NCI-H510A treated with DMSO at 0.1 percent for 48 hours (cell line): ENCODE data around the gene TEAD4.

Experiments
- DNase-seq: peaks from one replicate; lab custom pipeline; 2025; lab: John Stamatoyannopoulos, UW

The TEAD4 gene

DNA sequence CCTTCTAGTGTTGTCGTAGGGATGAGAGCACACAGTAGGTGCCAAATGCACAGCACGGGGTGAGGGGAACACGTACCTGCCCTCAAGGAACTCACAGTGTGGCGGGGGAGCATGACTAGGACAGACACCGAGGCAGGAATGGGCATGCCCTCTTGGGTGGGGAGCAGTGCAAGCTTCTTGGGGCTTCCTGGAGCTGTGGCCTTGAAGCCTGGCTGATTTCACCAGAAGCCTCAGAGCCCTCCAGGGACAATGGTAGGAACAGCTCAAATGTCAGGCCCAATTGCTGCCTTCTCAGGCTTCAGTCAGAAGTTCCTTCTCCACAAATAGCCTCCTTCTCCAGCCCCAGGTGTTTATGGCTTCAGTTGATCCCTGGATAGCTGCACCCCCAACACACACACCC is 43.4 kb downstream of the TEAD4 start:
- DNase-seq = no peak

DNA sequence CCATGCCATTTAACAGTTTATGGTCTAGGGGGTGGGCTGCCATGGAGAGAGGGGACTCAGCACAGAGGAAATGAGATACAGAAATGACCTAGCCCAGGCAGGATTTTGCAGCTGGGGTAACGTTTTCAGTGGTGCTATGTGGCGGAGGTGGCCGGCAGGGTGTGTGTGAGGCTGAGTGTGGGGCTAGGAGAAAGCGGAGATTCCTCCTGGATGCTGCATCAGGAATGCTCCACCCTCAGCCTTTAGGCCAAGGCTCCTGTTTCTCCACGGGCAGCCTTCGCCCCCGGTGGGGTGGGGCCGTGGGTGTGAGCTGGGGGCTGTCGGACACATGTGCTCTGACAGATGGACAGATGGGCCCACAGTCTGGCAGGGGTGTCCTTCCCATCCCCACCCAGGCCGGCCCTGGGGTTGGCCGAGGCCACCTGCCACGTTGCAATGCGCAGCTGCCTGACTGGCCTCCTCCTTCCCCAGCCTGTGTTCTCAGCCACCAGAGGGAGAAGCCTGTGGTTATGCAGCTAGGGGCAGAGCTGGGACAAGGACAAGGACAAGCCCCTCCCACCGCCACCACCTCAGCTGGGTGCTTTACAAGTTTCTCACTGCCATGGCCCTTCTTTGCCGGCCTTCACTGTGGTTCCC is 44.3 kb downstream of the TEAD4 start:
- DNase-seq = no peak

DNA sequence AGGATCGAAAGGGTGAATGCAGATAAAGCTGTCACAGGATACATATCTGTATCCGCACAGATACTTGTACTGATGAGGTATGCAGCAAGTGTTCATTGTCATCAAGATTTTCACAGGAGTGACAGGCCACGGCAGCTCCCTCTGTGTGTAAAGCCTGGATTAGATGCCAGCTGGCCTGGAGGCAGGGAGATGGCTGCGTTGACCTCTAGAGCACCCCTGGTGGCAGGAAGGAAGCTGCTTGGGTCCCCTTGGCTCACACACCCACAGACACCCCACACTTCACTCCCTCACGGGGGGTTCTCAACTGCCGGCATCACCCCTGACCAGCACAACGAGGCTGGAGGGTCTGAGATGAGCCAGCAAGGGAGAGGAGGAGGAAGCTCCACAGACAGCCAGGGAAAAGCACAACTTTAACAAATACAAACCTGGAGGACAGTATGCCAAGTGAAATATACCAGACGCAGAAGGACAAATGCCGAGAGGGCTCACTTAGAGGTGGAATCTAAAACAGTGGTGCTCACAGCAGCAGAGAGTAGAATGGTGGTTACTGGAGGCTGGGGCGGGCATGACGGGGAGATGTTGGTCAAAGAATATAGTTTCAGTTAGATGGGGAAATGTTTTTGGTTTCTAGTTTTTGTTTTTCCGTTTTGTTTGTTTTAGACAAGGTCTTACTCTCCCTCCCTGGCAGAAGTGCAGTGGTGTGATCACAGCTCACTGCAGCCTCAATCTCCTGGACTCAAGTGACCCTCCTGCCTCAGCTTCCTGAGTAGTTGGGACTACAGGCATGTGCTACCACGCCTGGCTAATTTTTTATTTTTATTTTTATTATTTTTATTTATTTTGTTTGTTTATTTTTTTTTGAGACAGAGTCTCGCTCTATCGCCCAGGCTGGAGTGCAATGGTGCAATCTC is 45.7 kb downstream of the TEAD4 start:
- no peak for DNase-seq

DNA sequence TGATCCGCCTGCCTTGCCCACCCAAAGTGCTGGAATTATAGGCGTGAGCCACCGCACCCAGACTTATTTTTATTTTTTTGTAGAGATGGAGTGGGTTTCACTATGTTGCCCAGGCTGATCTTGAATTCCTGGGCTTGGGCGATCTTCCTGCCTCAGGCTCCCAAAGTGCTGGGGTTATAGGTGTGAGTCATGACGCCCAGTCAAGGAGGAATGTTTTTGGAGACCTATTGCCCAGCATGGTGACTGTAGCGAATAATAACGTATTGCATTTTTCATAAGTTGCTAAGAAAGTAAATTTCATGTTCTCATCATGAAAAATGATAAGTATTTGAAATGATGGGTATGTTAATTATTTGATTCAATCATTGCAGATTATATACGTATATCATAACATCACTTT is 46.5 kb downstream of the TEAD4 start:
- DNase-seq = no peak

DNA sequence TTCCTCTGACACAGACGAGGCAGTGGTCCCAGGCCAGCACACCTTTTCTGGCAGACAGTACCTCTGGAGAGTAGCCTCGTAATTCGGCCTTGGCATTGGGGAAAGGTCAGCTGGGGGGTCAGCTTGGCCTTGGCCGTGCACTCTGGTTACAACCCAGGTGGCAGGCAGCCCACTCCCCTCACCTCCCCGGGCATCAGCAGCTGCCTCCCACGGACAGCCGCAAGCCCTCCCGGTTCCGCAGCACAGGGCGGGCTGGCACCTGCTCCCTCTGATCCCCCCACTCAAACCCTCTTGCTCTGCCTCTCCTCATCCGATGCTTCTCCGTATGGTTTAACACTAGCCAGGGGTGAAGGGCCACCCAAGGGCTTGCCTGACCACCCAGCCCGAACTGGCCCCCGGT is 50.6 kb downstream of the TEAD4 start:
- no peak for DNase-seq

DNA sequence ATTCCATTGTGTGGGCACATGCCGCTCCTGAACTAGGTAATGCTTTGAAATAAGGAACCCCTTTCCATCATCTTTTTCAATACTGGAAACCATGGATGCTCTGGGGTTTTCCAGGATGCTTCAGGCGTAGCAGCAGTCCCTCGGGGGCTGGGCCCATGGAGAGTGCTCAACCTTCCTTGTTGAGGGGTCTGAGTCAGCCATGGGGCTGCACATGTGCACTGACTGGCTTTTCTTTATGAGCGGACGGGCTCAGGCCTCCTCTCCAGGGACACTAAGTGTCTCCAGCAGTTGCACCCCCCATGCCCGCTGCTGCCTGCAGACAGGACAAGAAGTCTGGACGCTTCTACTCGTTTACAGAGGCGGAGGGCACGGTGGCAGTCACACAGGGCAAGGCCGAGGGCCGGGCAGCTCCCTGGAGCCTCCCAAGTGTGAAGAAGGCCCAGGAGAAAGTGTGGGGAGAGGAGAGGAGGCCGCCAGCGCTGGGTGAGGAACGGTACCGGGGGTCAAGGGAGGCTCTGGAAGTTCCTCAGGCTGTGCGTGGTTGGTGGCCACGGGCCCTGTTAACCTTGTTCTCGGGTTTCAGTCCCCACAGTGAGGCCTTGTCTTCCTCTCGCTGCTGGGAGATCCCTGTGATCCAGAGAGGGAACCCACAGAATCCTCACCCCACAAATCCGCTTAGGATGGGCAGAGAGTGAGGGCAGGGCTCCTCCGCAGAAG is 51.2 kb downstream of the TEAD4 start:
- no peak for DNase-seq

DNA sequence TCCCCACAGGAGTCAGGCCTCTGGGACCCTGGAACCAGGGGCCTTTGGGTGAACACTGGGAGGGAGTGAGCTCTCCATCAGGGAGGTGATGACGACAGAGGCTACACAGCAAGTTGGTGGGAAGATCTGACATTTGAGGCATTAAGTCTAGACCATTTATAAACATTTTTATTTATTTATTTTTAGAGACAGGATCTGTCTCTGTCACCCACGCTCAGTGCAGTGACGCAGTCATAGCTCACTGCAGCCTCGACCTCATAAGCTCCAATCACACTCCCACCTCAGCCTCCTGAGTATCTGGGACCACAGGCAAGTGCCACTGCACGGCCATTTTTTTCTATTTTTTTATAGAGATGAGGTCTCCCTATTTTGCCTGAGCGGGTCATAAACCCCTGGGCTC is 53.6 kb downstream of the TEAD4 start:
- no peak for DNase-seq

DNA sequence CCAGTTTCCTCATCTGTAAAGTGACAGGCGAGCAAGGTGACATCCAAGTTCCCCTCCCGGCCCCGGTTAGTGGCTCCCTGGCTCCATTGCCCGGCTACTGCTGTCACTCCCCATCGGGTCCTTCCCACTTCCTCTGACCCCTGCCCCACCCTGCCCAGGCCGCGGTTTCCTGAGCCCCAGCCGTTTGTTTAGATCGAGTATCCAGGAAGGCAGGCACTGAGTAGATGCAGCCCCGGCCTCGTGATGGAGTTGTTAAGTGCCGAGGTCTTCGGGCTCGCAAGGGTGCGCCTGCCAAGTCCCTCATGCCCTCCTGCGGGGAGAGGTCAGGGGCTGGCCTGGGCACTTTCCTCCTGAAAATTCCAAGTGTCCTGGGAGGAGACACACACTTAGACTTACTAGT is 55.4 kb downstream of the TEAD4 start:
- DNase-seq = no peak

DNA sequence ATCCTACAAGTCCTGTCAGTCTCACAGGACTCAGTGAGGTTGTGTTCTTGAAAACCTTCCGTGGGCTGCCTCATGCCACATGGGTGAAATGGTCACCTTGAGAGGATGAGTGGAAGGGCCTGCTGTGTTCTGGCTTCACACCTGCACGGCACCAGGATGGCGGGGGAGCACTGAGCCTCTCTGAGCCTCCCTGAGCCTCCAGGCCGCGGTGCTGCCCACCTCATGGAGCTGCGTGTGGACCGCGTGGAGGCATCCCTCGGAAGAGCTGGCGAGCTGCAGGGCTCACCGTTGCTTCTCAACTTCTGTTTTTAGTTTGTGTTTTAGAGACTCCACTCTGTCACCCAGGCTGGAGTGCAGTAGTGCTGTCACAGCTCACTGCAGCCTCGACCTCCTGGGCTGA is 56.2 kb downstream of the TEAD4 start:
- no peak for DNase-seq

DNA sequence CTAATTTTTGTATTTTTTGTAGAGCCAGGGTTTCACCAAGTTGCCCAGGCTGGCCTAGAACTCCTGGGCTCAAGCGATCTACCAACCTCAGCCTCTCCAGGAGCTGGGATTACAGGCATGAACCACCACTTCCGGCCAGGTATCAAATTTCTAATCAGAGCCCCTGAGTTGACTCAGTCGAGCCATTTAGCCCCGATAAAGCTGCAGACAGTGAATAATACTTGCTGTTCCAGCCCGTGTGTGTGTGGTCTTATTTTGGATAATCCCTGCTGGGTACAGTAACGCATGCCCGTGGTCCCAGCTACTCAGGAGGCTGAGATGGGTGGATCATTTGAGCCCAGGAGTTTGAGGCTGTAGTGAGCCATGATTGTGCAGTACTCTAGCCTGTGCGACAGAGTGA is 57.0 kb downstream of the TEAD4 start:
- DNase-seq = no peak

DNA sequence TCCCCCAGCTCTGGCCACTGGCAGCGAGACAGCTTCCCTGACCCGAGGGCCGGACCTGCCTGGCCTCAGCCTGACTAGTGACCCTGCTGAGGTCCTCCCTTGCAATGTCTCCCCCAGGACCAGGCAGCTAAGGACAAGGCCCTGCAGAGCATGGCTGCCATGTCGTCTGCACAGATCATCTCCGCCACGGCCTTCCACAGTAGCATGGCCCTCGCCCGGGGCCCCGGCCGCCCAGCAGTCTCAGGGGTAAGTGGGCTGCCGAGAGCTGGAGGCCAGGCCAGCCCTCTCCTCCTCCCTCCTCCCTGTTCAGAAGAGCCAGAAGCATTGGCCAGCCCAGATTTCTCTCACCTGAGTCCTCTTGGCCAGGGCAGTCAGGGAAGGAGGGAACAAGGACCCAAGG is 58.1 kb downstream of the TEAD4 start:
- no peak for DNase-seq

DNA sequence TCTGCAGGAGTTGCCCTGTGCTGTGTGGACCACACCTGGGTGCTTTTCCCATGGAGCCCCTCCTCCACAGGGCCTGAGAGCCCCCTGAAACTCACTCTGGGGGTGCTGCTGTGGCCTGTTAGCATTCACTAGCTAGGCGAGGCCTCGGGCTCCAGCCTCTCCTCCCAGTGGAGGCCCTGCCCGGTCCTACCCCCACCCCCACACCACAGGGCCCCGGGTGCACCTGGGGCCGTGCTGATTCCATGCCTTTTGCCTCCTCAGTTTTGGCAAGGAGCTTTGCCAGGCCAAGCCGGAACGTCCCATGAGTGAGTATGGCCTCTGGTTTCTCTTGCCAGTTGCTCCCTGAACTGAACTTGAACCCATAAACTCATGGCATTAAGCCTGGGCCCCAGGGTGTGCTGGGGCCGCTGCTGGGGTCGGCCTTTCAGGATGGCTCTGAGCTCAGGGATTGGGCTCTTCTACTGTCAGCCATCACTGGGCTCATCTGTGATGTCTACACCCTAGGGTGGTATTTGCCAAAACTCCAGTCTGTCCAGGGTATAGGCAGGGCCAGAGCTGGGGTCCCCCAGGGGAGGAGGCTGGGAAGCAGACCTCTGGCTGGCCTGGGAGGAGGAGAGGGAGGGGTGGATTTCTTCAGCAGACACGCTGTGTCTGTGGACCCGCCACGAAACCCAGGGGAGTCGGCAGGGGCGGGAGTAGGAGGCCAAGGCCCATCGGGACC is 59.2 kb downstream of the TEAD4 start:
- no peak for DNase-seq

DNA sequence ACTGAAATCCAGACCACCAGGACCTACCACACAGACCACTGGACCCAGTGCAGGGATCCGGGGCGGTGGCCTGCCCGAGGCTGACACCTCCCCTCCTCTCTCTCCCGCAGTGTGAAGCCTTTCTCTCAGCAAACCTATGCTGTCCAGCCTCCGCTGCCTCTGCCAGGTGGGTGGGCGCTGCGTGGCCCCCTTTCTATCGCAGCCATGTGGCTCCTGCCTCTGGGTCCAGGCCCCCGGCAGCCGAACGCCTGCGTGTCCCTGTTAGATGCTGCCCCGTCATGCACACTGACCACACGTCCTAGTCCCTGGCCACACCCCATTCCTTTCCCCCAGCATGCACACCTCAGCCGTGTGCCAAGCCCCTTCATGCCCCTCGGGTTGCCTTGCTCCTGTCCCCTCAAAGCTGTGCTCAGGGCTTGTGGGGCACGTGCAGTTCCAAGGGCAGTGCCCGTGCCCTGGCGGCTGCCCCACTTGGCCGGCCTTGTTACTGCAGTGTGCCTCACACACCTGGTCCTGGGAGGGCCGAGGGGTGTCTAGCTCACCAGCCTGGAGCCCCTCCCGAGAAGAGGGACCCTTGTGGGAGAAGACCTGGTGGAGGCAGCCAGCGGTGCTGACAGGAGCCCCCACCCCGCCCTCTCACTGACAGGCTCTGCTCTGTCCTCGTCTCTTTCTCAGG is 59.9 kb downstream of the TEAD4 start:
- DNase-seq = no peak

DNA sequence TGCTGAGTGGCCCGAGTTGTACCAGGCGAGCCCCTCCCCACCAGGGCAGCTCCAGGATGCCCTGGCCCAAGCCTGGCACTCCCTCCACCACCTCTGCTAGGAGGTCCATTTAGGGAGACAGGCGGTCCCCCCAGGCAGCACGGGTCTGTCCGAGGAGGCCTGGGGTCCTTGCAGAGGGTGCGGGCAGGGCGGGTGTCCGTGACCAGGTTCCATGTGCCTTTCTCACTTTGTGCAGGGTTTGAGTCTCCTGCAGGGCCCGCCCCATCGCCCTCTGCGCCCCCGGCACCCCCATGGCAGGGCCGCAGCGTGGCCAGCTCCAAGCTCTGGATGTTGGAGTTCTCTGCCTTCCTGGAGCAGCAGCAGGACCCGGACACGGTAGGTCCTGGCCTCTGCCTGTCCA is 61.2 kb downstream of the TEAD4 start:
- no peak for DNase-seq

DNA sequence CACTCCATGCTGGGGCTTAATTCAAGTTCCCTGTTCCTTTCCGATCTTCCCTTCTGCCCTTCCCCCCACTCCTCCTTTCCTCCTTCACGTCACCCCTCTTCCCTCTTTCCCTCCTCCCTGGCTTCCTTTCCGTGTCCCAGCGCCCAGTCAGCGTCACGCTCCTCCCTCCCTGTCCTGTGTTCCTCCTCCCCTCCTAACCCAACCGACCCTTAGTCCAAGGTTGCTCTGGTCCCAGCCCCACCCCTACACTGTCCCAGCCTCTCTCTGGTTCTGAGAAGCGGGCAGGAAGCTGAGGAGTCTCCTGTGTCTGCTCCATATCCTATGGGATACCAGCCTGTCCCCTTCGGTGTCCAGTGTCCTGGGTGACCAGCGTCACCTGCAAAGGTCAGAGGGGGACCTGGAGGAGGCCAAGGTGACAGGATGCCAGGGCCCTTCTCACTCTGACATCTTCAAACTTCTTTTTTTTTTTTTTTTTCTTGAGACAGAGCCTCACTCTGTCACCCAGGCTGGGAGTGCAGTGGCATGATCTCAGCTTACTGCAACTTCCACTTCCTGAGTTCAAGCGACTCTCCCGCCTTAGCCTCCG is 61.7 kb downstream of the TEAD4 start:
- no peak for DNase-seq

DNA sequence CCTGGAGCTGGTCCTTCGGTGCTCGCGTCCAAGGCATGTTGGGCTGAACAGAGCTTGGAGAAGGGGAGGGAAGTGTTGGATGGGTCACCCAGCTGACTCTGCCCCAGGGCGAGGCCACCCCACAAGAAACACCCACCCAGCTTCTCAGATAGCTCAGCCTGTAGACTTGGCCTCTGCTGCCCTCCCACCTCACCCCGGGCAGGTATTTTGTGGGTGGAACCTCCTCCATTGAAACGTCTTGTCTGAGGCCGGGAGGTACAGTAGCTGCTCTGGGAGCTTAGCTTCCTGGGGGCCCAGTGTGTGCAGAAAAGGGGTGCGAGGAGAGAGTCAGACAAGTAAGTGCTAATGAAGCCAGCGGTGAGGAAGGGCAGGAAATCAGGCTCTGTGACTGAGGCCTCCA is 63.2 kb downstream of the TEAD4 start:
- DNase-seq = no peak

DNA sequence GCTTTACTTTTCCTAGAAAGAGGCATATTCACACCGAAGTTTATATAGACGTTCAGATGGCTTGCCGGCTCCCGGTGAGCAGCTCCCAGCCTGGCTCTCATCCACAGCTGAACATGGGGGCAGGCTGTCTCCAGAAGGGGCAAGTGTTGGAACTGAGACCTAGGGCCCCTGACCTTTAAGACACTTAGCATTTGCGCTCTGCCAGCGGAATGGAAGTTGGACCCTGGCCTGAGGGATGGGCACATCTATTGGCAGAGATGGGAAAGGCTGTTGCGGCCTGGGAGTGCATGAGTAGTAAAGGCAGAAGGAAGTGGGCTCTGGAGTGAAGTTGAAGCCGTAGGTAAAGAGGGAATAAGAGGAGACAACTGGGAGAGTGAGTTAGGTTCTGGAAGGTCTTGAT is 63.8 kb downstream of the TEAD4 start:
- no peak for DNase-seq

DNA sequence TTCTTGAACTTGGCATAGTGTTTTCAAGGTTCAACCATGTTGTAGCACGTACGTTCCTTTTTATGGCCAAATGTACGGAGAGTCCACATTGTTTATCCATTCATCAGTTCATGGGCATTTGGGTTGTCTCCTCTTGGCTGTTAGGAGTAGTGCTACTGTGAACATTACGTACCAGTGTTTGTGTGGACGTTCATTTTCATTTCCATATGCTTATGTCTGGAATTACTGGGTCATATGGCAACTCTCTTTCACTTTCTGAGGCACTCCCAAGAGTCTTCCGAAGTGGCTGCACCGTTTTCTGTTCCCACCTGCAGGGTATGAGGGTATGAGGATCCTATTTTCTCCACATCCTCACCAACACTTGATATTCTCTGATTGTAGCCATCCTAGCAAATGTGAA is 68.9 kb downstream of the TEAD4 start:
- DNase-seq = no peak

DNA sequence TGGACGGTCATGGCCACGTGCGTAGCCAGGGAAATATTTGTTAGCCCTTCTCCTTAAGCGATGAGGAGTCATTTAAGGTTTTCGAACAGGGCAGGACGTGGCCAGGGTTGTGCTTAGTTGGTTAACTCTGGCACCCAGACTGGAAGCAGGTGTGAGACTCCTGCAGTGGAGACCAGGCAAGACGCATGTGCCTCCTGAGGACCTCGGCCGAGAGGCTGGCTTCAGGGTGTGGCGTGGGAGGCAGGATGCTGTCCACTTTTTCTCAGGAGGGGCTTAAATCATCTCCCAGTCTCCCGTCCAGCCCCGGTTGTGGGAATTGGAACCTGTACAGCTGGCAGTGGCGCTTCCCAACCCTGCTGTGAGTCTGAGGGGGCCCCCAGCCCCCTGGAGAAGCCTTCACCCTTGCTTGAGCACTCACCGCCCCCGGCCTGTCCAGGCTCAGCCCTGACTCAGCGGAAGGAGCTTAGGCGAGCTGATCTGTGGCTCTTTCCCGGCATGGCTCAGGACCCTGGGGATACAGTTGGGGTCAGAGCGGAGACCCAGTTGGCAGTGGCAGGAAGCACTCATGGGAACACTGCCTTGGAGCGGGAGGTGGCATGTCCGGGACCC is 71.7 kb downstream of the TEAD4 start:
- no peak for DNase-seq

DNA sequence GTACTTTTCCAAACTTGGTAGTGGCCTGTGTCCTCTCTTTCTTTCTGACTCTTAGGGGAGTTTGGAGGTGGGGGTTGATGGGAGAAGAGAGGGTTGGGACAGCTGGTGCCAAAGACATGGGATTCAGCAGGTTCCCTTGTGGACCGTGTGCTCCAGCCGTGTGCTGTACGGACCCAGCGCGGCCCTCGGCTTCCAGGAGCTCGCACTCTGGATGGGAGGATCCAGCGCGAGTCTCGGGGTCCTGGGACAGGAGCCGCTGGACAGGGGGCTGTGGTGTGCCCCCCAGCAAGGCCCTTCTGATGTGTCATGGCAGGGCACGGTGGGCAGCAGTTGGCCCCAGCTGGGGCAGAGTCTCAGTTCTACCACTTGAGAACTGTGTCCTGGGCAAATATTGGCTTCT is 73.0 kb downstream of the TEAD4 start:
- no peak for DNase-seq
